Caco-2 (cell line): ENCODE data around the gene MAGI1. TPM values are rescaled to one million over a fixed set of nuclear protein-coding genes. Genes with fewer than 3 reads are reported as not detected.
A peak's percentile ranks its signal among the peaks of the same experiment; 100 is the strongest.

ENCODE experiments used
- BruUV-seq: library from RNA; stranded (reverse); fragments of 400-500 nt; replicated peaks from 2 replicates; lab custom pipeline; 2021; lab: Mats Ljungman, UMichigan
- CTCF ChIA-PET: fragments of 300-600 bp; sonication (Branson Sonifier 250); formaldehyde crosslinking; loops from one replicate; lab custom pipeline; 2022; ENCODE audit warnings: antibody characterized with exemption; lab: Charles Lee
- POLR2A ChIA-PET: fragments of 300-600 bp; sonication (Branson Sonifier 250); formaldehyde crosslinking; loops from one replicate; lab custom pipeline; 2022; ENCODE audit warnings: antibody characterized with exemption; lab: Charles Lee
- DNase-seq, 2 experiments: peaks; one replicate each; pipeline versions ENCODE4 v3.0.0 to v3.0.0-alpha.2; 2020 to 2022
- H3K27me3 ChIP-seq: replicated peaks from 2 replicates; pipeline ENCODE4 v1.6.0; 2011; ENCODE audit warnings: low read length; ENCODE audit not compliant: control insufficient read depth, insufficient read depth
- H3K36me3 ChIP-seq: 2 replicates; pipeline ENCODE4 v1.5.1; 2011; ENCODE audit warnings: low read length; ENCODE audit not compliant: control insufficient read depth, insufficient read depth
- H3K4me1 ChIP-seq: fragments of 250-450 bp; sonication (Bioruptor Pico); 2 replicates; pipeline ENCODE4 v1.5.1; 2020; ENCODE audit warnings: mild to moderate bottlenecking
- H3K4me3 ChIP-seq: 2 replicates; pipeline ENCODE4 v1.5.1; 2011; ENCODE audit warnings: low read depth, mild to moderate bottlenecking, control low read depth, low read length
- H3K9me3 ChIP-seq: fragments of 250-450 bp; sonication (Bioruptor Pico); 2 replicates; pipeline ENCODE4 v1.5.1; 2020; ENCODE audit warnings: mild to moderate bottlenecking, moderate library complexity
- H3K27ac Mint-ChIP-seq: one replicate; pipeline ENCODE4 v1.8.0; 2022; ENCODE audit warnings: mixed read lengths; ENCODE audit not compliant: unreplicated experiment
- H3K27me3 Mint-ChIP-seq: one replicate; pipeline ENCODE4 v1.8.0; 2022; ENCODE audit warnings: mixed read lengths; ENCODE audit not compliant: insufficient read depth, unreplicated experiment
- H3K36me3 Mint-ChIP-seq: one replicate; pipeline ENCODE4 v1.8.0; 2022; ENCODE audit warnings: mild to moderate bottlenecking, mixed read lengths; ENCODE audit not compliant: insufficient read depth, unreplicated experiment
- H3K4me1 Mint-ChIP-seq: one replicate; pipeline ENCODE4 v1.8.0; 2022; ENCODE audit warnings: low read depth, mixed read lengths; ENCODE audit not compliant: unreplicated experiment
- H3K4me3 Mint-ChIP-seq: one replicate; pipeline ENCODE4 v1.8.0; 2022; ENCODE audit warnings: mild to moderate bottlenecking, moderate library complexity, mixed read lengths; ENCODE audit not compliant: unreplicated experiment
- H3K9me3 Mint-ChIP-seq: one replicate; pipeline ENCODE4 v1.8.0; 2022; ENCODE audit warnings: mixed read lengths; ENCODE audit not compliant: unreplicated experiment
- CTCF ChIP-seq, 2 experiments: fragments of 200-600 bp in 1 of 2; IDR thresholded peaks; 1 replicate in 1 of 2; 2 replicates in 1 of 2; pipeline versions ENCODE4 v1.5.1 to v1.8.0; 2011 to 2022; ENCODE audit warnings: antibody characterized with exemption in 1 of 2, control low read depth in 1 of 2, inconsistent platforms in 1 of 2, low read depth in 1 of 2, low read length in 1 of 2, mild to moderate bottlenecking in 1 of 2, moderate library complexity in 1 of 2; ENCODE audit not compliant: insufficient read depth in 1 of 2, severe bottlenecking in 1 of 2, unreplicated experiment in 1 of 2
- intact Hi-C: fragments of 100-400 bp; cut with micrococcal nuclease; formaldehyde crosslinking; loops from one replicate; pipeline ENCODE4 v1.10.0; 2022; ENCODE audit not compliant: unreplicated experiment
- total RNA-seq: library from RNA; stranded (reverse); gene quantifications from 2 replicates; pipeline ENCODE4 v1.2.3, GENCODE V29; 2022

MAGI1 gene
- total RNA-seq, 1 experiment from 2014 or later = 64.9 TPM

DNA sequence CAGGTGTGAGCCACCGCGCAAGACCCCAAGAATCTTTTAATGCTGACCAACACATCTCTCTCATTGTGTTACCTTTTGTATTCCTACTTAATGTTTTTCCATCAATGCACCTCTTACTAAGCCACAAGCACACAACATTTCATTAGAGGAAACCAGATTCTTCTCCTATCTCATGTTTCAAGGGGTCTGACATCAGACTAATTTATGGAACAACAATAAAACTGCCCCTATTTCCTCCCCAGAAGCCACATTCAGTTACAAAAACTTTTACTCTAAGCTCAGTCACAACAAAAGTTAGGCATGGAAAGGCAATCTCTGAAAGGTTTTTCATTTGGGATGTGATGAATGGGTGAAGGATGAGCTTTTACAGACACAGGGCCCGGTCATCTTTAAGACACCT, 251.8 kb downstream of the MAGI1 start:
- no peaks in the 10 kb centered on the region for H3K9me3 Mint-ChIP-seq
- Histone ChIP-seq H3K4me1 (no peaks in the 10 kb centered on the region; the same call in 1 of the 2 replicates), H3K27me3 (no peaks in the 10 kb centered on the region), H3K4me3 (no peak overlapping the region), H3K36me3 (no peaks in the 10 kb centered on the region), H3K9me3 (no peaks in the 10 kb centered on the region)
- peak overlapping the region; percentile 23 for H3K27ac Mint-ChIP-seq
- intact Hi-C loops = loop anchor here (10.0 kb wide), 2 partner anchors 248 to 408 kb away; partner anchors contain the start of gene MAGI1
- no peaks in the 10 kb centered on the region for H3K27me3 Mint-ChIP-seq
- TF ChIP-seq CTCF (IDR thresholded peaks at IDR 0.05; ENCODE audit: insufficient read depth in 1 of 2, low read depth in 1 of 2, low read length in 1 of 2, severe bottlenecking in 1 of 2, unreplicated experiment in 1 of 2) = no peak
- peaks cover 6% of the 10 kb centered on the region for H3K36me3 Mint-ChIP-seq
- POLR2A ChIA-PET = no interaction called here
- peaks cover 11% of the 10 kb centered on the region for H3K4me1 Mint-ChIP-seq
- no TSS peak for BruUV-seq
- DNase-seq = no peak
- CTCF ChIA-PET = no interaction called here
- no peak overlapping the region for H3K4me3 Mint-ChIP-seq

- peaks cover 11% of the 10 kb centered on the region for H3K4me1 Mint-ChIP-seq
- H3K9me3 Mint-ChIP-seq = no peaks in the 10 kb centered on the region
- H3K27me3 Mint-ChIP-seq = no peaks in the 10 kb centered on the region
- BruUV-seq = no TSS peak
- H3K9me3 ChIP-seq = no peaks in the 10 kb centered on the region
- no peaks in the 10 kb centered on the region for H3K36me3 ChIP-seq
- ChIA-PET POLR2A (no interaction called here), CTCF (no interaction called here)
- no peak overlapping the region for H3K4me3 ChIP-seq
- intact Hi-C loops = loop anchor here (1.0 to 10.0 kb wide), 5 partner anchors 128 to 410 kb away; partner anchors contain the start of gene MAGI1
- H3K27ac Mint-ChIP-seq = no peak overlapping the region
- no peaks in the 10 kb centered on the region; the same call in 1 of the 2 replicates for H3K4me1 ChIP-seq
- no peak overlapping the region for H3K4me3 Mint-ChIP-seq
- no peaks in the 10 kb centered on the region for H3K27me3 ChIP-seq
- TF ChIP-seq CTCF (IDR thresholded peaks at IDR 0.05; ENCODE audit: insufficient read depth in 1 of 2, low read depth in 1 of 2, low read length in 1 of 2, severe bottlenecking in 1 of 2, unreplicated experiment in 1 of 2) = peak; percentile 51 to 69
- peak in 1 of 2 experiments; percentile 46 for DNase-seq
- H3K36me3 Mint-ChIP-seq = peaks cover 6% of the 10 kb centered on the region
Measured at GRCh38 chr3:65785065-65785645, 253.6 kb downstream of the MAGI1 start.

GRCh38 chr3:65783117-65783516, 255.6 kb downstream of the MAGI1 start:
- CTCF ChIA-PET = interaction anchor here (1.1 kb wide), 1 partner anchor 10 kb away, joined by 3 read pairs; no protein-coding TSS in a partner anchor
- Histone ChIP-seq H3K27me3 (no peaks in the 10 kb centered on the region), H3K4me1 (no peaks in the 10 kb centered on the region; the same call in none of the 2 replicates), H3K36me3 (no peaks in the 10 kb centered on the region), H3K9me3 (no peaks in the 10 kb centered on the region), H3K4me3 (no peak overlapping the region)
- Mint-ChIP-seq H3K36me3 (peaks cover 6% of the 10 kb centered on the region), H3K27ac (no peak overlapping the region), H3K4me3 (no peak overlapping the region), H3K9me3 (no peaks in the 10 kb centered on the region), H3K4me1 (peaks cover 19% of the 10 kb centered on the region), H3K27me3 (no peaks in the 10 kb centered on the region)
- no TSS peak for BruUV-seq
- POLR2A ChIA-PET = interaction anchor here (0.6 kb wide), 1 partner anchor 262 kb away, joined by 17 read pairs; no protein-coding TSS in a partner anchor
- intact Hi-C loops = loop anchor here (10.0 kb wide), 2 partner anchors 252 to 412 kb away; partner anchors contain the start of gene MAGI1
- TF ChIP-seq CTCF (IDR thresholded peaks at IDR 0.05; ENCODE audit: insufficient read depth in 1 of 2, low read depth in 1 of 2, low read length in 1 of 2, severe bottlenecking in 1 of 2, unreplicated experiment in 1 of 2) = no peak
- no peak for DNase-seq
